Glutamatergic neuron (in vitro differentiated cells): ENCODE measurements around the gene RPUSD3. TPM values are rescaled to one million over a fixed set of nuclear protein-coding genes. Genes with fewer than 3 reads are reported as not detected.
"Not testable (repeated sequence)": the region's sequence is repeated elsewhere in the genome, so short reads cannot be mapped to it uniquely, and the experiment has no call there.

ENCODE experiments used
- DNase-seq: peaks from one replicate; pipeline ENCODE4 v3.0.0; 2022
- H3K27ac Mint-ChIP-seq: one replicate; pipeline ENCODE4 v1.8.0; 2020; ENCODE audit warnings: mild to moderate bottlenecking, mixed read lengths, inconsistent platforms; ENCODE audit not compliant: unreplicated experiment
- H3K27me3 Mint-ChIP-seq: one replicate; pipeline ENCODE4 v1.8.0; 2020; ENCODE audit warnings: mild to moderate bottlenecking, moderate library complexity, mixed read lengths, inconsistent platforms; ENCODE audit not compliant: unreplicated experiment
- H3K36me3 Mint-ChIP-seq: one replicate; pipeline ENCODE4 v1.8.0; 2020; ENCODE audit warnings: mild to moderate bottlenecking, mixed read lengths, inconsistent platforms; ENCODE audit not compliant: unreplicated experiment
- H3K4me1 Mint-ChIP-seq: one replicate; pipeline ENCODE4 v1.8.0; 2020; ENCODE audit warnings: mild to moderate bottlenecking, low read depth, mixed read lengths, inconsistent platforms; ENCODE audit not compliant: unreplicated experiment
- H3K4me3 Mint-ChIP-seq: one replicate; pipeline ENCODE4 v1.8.0; 2020; ENCODE audit warnings: mild to moderate bottlenecking, mixed read lengths, inconsistent platforms; ENCODE audit not compliant: unreplicated experiment
- H3K9me3 Mint-ChIP-seq: one replicate; pipeline ENCODE4 v1.8.0; 2020; ENCODE audit warnings: mild to moderate bottlenecking, moderate library complexity, mixed read lengths, inconsistent platforms; ENCODE audit not compliant: unreplicated experiment
- total RNA-seq: library from RNA; stranded (reverse); fragmentation: NEBNext Ultra II Directional; extraction: Animal tissue kit (Norgen Biotek cat#: 25700); gene quantifications from one replicate; pipeline ENCODE4 v1.2.1, GENCODE V29; 2021; ENCODE audit not compliant: unreplicated experiment
- TF ChIP-seq, protein P1 (sequence below): fragments of 200-600 bp; sonication (generic); IDR thresholded peaks from one replicate; pipeline ENCODE4 v1.5.0; 2021; ENCODE audit not compliant: partially characterized antibody, unreplicated experiment

Gene RPUSD3
- total RNA-seq, 1 donor from 2014 or later, result 81.7 TPM

DNA sequence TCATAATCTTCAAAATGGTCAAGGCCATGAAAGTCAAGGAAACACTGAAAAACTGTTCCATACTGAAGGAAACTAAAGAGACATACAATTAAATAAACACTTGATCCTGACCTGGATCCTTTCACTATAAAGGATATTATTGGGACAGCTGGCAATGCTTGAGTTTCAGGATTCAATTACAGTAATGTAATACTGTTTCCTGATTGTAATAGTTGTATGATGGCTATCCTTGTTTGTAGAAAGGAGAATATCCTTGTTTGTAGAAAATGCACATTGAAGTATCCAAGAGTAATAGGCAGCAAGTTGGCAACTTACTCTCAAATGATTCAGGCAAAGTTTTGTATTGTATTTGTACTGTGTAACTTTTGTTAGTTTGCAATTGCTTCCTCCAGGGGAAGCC lies 31.6 kb upstream of the RPUSD3 start:
- H3K4me1 Mint-ChIP-seq, result no peaks in the 10 kb centered on the region
- H3K4me3 Mint-ChIP-seq, result no peak overlapping the region
- DNase-seq, result no peak
- no peaks in the 10 kb centered on the region for H3K9me3 Mint-ChIP-seq
- no peaks in the 10 kb centered on the region for H3K36me3 Mint-ChIP-seq
- no peak overlapping the region for H3K27ac Mint-ChIP-seq
- TF ChIP-seq, protein P1, sequence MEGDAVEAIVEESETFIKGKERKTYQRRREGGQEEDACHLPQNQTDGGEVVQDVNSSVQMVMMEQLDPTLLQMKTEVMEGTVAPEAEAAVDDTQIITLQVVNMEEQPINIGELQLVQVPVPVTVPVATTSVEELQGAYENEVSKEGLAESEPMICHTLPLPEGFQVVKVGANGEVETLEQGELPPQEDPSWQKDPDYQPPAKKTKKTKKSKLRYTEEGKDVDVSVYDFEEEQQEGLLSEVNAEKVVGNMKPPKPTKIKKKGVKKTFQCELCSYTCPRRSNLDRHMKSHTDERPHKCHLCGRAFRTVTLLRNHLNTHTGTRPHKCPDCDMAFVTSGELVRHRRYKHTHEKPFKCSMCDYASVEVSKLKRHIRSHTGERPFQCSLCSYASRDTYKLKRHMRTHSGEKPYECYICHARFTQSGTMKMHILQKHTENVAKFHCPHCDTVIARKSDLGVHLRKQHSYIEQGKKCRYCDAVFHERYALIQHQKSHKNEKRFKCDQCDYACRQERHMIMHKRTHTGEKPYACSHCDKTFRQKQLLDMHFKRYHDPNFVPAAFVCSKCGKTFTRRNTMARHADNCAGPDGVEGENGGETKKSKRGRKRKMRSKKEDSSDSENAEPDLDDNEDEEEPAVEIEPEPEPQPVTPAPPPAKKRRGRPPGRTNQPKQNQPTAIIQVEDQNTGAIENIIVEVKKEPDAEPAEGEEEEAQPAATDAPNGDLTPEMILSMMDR, result no peak
- no peaks in the 10 kb centered on the region for H3K27me3 Mint-ChIP-seq

GRCh38 chr3:9872067-9872466 lies 28.3 kb upstream of the RPUSD3 start:
- H3K36me3 Mint-ChIP-seq, H3K27me3 Mint-ChIP-seq, DNase-seq, H3K27ac Mint-ChIP-seq, H3K4me1 Mint-ChIP-seq, H3K4me3 Mint-ChIP-seq, H3K9me3 Mint-ChIP-seq: not testable (repeated sequence)

- H3K9me3 Mint-ChIP-seq, result no peaks in the 10 kb centered on the region
- H3K36me3 Mint-ChIP-seq, result no peaks in the 10 kb centered on the region
- H3K4me1 Mint-ChIP-seq, result no peaks in the 10 kb centered on the region
- no peak for DNase-seq
- TF ChIP-seq, protein P1, result no peak
- no peak overlapping the region for H3K4me3 Mint-ChIP-seq
- no peak overlapping the region for H3K27ac Mint-ChIP-seq
- peaks cover 2% of the 10 kb centered on the region for H3K27me3 Mint-ChIP-seq
Observed at GRCh38 chr3:9870978-9871377, 27.2 kb upstream of the RPUSD3 start.

GRCh38 chr3:9869955-9870354 lies 26.1 kb upstream of the RPUSD3 start:
- peaks cover 2% of the 10 kb centered on the region for H3K27me3 Mint-ChIP-seq
- no peak overlapping the region for H3K27ac Mint-ChIP-seq
- no peak overlapping the region for H3K4me3 Mint-ChIP-seq
- no peaks in the 10 kb centered on the region for H3K4me1 Mint-ChIP-seq
- no peak for DNase-seq
- TF ChIP-seq, protein P1, result no peak
- H3K36me3 Mint-ChIP-seq, result no peaks in the 10 kb centered on the region
- no peaks in the 10 kb centered on the region for H3K9me3 Mint-ChIP-seq

GRCh38 chr3:9867106-9867505 lies 23.3 kb upstream of the RPUSD3 start:
- Mint-ChIP-seq H3K36me3 (no peaks in the 10 kb centered on the region), H3K9me3 (no peaks in the 10 kb centered on the region), H3K4me1 (peaks cover 3% of the 10 kb centered on the region), H3K4me3 (no peak overlapping the region), H3K27ac (no peak overlapping the region), H3K27me3 (peaks cover 2% of the 10 kb centered on the region)
- no peak for DNase-seq
- TF ChIP-seq, protein P1, result no peak

GRCh38 chr3:9866639-9867038 lies 22.8 kb upstream of the RPUSD3 start:
- Mint-ChIP-seq H3K9me3 (no peaks in the 10 kb centered on the region), H3K27ac (no peak overlapping the region), H3K27me3 (peaks cover 2% of the 10 kb centered on the region), H3K36me3 (no peaks in the 10 kb centered on the region), H3K4me3 (no peak overlapping the region), H3K4me1 (peaks cover 5% of the 10 kb centered on the region)
- no peak for DNase-seq
- TF ChIP-seq, protein P1, result no peak

GRCh38 chr3:9865125-9865637 lies 21.4 kb upstream of the RPUSD3 start:
- not testable (repeated sequence) for H3K4me3 Mint-ChIP-seq, DNase-seq, H3K27ac Mint-ChIP-seq, H3K9me3 Mint-ChIP-seq, H3K27me3 Mint-ChIP-seq, H3K36me3 Mint-ChIP-seq, H3K4me1 Mint-ChIP-seq
